CD4-positive, alpha-beta T cell treated with Interleukin-17A for 4 hours (primary cell): ENCODE results near the gene SYTL3.

Experiments used
- DNase-seq: peaks from one replicate; pipeline ENCODE4 v3.0.0-alpha.2; 2020; ENCODE audit warnings: mixed read lengths

Gene SYTL3

DNA sequence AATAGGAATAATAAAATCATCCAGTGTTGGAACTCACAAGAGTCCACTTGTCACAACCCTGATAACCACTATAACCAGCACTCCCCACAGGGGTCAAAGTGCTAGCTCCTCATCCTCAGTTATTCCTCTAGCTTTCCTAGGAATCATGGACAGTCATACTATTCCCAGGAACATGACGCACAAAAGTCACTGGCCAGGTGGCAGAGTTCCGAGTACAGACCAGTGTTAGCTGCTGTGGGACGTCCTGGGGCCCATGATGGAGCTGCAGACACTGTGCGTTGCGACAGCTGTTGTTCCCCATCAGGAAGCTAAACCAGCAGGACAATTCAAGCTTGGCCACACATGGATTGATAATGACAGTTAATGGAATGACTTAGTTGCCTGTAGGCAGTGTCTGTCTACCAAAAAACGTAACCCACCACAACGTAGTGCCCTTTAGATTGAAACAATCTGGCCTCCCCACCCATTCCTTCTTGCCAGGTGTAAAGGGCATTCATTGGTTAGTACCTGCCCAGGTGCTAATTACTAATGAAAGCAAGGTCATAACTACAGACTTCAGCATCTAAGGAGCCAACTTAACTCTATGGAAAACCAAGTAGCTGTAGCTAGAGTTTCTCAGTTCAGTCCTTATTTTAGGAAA lies 151.9 kb downstream of the SYTL3 start:
- DNase-seq: no peak

- peak; percentile 53 for DNase-seq
Measured at GRCh38 chr6:158803733-158804143, 153.9 kb downstream of the SYTL3 start.

DNA sequence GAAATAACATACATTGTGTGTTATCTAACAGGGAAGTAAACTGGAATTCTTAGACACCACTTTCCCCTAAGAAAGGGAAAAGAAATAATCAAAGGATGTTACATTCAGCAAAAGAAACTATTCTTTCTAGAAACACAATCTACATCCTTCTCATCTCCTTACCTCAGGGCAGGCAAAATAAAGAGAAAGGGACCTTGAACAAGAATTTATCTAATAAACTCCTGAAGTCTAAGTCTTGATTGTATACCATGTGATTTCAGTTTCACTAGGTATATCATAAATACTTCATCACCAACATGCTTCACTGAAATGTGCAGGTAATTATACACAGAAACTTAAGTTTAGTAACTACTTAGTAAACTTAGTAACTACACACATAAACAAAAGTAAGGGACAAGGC lies 154.4 kb downstream of the SYTL3 start:
- DNase-seq: no peak

GRCh38 chr6:158805698-158806377 lies 156.0 kb downstream of the SYTL3 start:
- DNase-seq: no peak

GRCh38 chr6:158807515-158808441 lies 157.9 kb downstream of the SYTL3 start:
- DNase-seq: no peak

DNA sequence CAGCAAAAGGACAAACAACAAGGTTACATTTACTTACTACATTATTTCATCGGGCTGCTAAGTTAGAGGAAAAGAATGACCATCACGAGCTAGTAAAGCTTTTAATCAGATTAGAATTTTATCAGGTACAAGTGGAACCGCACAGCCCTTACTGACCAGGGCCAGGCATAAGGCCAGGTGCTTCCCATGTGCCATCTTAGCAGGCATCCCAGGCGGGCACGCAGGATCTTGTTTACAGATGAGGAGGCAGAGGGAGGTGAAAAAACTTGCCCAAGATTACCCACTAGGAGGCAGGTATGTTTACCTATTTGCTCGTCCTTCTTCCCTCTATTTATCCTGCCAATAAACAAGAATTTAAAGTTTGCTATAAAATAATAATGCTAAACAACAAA lies 158.6 kb downstream of the SYTL3 start:
- DNase-seq: no peak

- DNase-seq: peak; percentile 40
Measured at GRCh38 chr6:158808941-158809678, 159.3 kb downstream of the SYTL3 start.

DNA sequence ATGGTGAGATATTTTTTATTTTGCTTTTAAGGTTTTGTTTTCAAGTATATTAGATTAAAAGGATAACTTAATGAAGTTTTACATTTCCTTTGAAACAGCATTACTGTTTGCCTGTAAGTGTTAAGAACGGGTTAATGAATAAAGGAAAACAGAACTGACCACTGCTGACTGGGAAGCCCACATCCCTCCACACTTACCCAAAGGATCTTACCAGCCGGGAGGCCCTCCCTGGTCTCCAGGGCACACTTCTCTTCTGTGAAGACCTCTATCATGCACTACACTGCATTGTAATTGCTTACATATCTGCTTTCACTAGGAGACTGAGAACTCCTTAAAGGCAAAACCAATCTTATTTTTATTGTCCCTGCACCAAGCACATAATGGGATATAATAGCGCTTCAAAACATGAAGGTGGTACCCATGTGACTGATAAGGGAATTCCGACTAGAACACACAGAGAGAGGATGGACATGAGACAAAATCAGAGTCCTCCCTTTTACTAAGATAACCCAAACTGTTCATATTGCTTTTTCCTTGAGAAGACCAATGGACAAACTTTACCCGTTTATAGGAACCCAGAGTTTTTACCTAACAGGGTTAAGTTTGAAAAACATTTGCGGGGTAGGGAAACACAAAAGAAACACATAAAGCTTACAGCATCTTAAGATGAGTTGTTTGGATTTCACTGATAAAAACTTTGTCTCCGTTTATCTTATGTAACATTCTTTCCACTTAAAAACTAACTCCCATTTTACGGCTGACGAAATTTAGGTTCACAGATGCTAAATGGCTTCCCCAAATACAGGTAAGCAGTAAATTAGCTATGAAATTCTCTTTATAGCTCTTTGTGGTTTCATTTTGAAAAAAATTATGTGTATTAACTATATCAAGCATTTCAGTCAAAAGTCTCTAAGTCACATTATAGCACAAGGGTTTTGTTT lies 160.6 kb downstream of the SYTL3 start:
- DNase-seq: no peak

DNA sequence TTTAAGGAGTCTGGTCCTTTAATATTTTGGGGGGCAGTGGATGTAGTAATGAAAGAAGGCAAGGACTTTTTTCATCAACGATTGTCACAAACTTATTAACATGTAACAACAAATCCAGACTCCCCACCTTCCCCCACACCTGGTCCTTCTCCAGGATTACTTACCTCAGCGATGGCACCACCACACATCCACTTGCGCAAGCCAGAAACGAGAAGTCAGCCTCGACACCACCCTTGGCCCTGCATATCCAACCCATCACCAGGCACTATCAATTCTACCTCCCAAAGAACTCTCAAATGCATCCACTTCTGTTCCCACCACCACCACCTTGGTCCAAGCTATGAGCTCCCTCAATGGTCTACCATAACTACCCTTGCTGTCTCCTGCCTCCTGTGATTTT lies 162.8 kb downstream of the SYTL3 start:
- no peak for DNase-seq

DNA sequence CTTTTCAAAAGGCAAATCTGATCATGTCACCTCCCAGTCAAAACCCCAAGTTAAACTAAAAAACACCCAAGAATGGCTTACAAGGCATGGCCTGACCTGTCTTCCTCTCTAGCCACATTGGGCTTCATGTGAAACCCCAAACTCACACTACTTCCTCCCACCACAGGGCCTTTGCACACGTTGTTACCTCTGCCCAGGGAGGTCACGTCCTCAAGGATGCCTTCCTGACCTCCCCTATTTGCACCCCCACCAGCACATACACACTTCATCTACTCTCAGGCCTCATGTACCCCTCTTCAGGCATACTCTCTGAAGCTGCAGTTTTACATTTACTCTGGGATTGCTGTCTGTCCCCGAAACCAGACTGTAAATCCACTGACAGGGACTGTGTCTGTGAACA lies 163.2 kb downstream of the SYTL3 start:
- no peak for DNase-seq
